Activated CD8-positive, alpha-beta T cell treated with anti-CD3 and anti-CD28 coated beads, Interleukin-2, amount 10 ng/mL, durations not matched to agents 7 days and 5 days (primary cell): ENCODE measurements around the gene AGBL1. TPM values are rescaled to one million over a fixed set of nuclear protein-coding genes. Genes with fewer than 3 reads are reported as not detected.
A peak's percentile ranks its signal among the peaks of the same experiment; 100 is the strongest.

Source experiments
- ATAC-seq: fragments of 150-1000 bp; cut with Tn5 transposase; one replicate; pipeline ENCODE4 v1.10.0; 2021; ENCODE audit warnings: moderate library complexity
- CTCF ChIA-PET: fragments of 350-600 bp; sonication (Branson Sonifier 250); formaldehyde crosslinking; loops from one replicate; lab custom pipeline; 2021; ENCODE audit warnings: antibody characterized with exemption; lab: Charles Lee
- POLR2A ChIA-PET: fragments of 350-600 bp; sonication (Branson Sonifier 250); formaldehyde crosslinking; loops from one replicate; lab custom pipeline; 2021; ENCODE audit warnings: antibody characterized with exemption; lab: Charles Lee
- DNase-seq: peaks from one replicate; pipeline ENCODE4 v3.0.0-alpha.2; 2020
- H3K27ac Mint-ChIP-seq: one replicate; pipeline ENCODE4 v1.8.0; 2021; ENCODE audit warnings: mild to moderate bottlenecking, mixed read lengths
- H3K27me3 Mint-ChIP-seq: one replicate; pipeline ENCODE4 v1.8.0; 2021; ENCODE audit warnings: low read depth, mixed read lengths
- H3K36me3 Mint-ChIP-seq: one replicate; pipeline ENCODE4 v1.8.0; 2021; ENCODE audit warnings: low read depth, mixed read lengths
- H3K4me1 Mint-ChIP-seq: one replicate; pipeline ENCODE4 v1.8.0; 2021; ENCODE audit warnings: low read depth, mixed read lengths
- H3K4me3 Mint-ChIP-seq: one replicate; pipeline ENCODE4 v1.8.0; 2021; ENCODE audit warnings: mild to moderate bottlenecking, mixed read lengths
- H3K9me3 Mint-ChIP-seq: one replicate; pipeline ENCODE4 v1.8.0; 2022; ENCODE audit warnings: mixed read lengths; ENCODE audit not compliant: insufficient read depth
- total RNA-seq, 2 experiments: library from RNA; stranded (reverse); gene quantifications; one replicate each; pipeline ENCODE4 v1.2.3, GENCODE V29; 2021

The AGBL1 gene
- total RNA-seq, 2 experiments from 2014 or later: not detected

DNA sequence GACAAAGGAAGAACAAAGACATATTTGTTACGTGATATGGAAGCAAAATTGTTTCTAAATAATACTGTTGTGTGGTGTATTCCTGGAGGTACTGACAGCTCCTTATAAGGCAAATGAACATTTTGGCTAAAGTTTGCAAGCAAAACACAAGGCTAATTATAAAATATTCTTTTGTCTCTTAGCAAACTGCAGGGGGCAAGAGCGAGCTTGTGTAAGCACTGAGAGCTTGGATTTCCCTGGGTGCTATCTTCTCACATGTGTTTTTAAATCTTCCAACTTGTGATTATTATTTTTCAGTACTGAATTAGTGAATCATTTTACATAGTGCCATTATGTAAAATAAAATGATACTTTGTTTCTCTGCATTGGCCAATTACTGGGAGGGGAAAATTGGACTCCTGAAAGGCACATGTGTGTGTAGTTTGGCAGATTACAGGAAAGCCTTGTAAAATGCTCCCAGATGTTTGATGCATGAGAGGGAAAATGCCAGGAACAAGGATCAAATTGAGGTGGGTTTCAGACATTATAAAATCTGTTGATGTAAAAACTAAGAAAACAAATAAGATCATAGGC, 611.5 kb downstream of the AGBL1 start:
- ChIA-PET CTCF (interaction anchor here (1.4 kb wide), 1 partner anchor 37 kb away, joined by 5 read pairs; no protein-coding TSS in a partner anchor), POLR2A (no interaction called here)
- Mint-ChIP-seq H3K27ac (no peak overlapping the region), H3K4me3 (no peak overlapping the region), H3K27me3 (no peaks in the 10 kb centered on the region), H3K4me1 (no peaks in the 10 kb centered on the region), H3K36me3 (no peaks in the 10 kb centered on the region), H3K9me3 (no peaks in the 10 kb centered on the region)
- ATAC-seq: no peak
- DNase-seq: no peak

- no peak for ATAC-seq
- POLR2A ChIA-PET: no interaction called here
- H3K9me3 Mint-ChIP-seq: no peaks in the 10 kb centered on the region
- no peak overlapping the region for H3K4me3 Mint-ChIP-seq
- DNase-seq: no peak
- H3K4me1 Mint-ChIP-seq: no peaks in the 10 kb centered on the region
- H3K36me3 Mint-ChIP-seq: no peaks in the 10 kb centered on the region
- CTCF ChIA-PET: no interaction called here
- no peaks in the 10 kb centered on the region for H3K27me3 Mint-ChIP-seq
- H3K27ac Mint-ChIP-seq: no peak overlapping the region
Measured at GRCh38 chr15:86700864-86701610, 621.4 kb downstream of the AGBL1 start.

DNA sequence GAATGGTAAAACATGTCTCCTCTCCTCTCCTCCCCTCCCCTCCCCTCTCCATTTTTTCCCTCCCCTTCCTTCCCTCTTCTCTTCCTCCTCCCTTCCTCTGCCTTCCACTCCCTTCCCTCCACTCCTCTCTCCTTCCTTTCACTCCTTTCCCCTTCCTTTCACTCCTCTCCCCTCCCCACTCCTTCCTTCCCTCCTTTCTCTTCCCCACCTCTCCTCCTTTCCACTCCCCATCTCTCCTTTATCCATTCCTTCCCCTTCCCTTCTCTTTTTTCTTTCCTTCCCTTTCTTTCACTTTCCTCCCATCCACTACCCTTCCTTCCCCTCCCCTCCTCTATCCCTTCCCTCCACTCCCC, 621.9 kb downstream of the AGBL1 start:
- ChIA-PET POLR2A (no interaction called here), CTCF (no interaction called here)
- no peak overlapping the region for H3K27ac Mint-ChIP-seq
- ATAC-seq: no peak
- H3K4me3 Mint-ChIP-seq: no peak overlapping the region
- H3K36me3 Mint-ChIP-seq: no peaks in the 10 kb centered on the region
- H3K4me1 Mint-ChIP-seq: no peaks in the 10 kb centered on the region
- no peaks in the 10 kb centered on the region for H3K27me3 Mint-ChIP-seq
- H3K9me3 Mint-ChIP-seq: no peaks in the 10 kb centered on the region
- DNase-seq: no peak

DNA sequence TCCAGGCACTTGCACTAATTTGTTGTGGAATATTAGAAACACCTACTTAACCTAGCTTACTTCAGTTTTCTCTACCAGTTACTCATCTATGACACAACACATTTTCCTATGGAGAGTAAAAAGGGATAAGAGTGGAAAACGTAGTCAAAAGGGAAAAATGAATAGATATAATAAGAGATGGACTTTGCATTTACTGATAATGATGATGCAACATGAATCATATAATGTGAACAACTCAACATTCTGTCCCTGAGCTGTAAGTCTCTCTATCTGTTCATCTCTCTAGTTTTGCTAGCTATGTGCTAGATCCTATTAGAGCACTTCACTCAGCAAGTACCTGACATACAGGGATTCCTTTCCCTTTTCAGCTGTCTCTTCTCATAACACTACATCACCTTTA, 627.1 kb downstream of the AGBL1 start:
- no peaks in the 10 kb centered on the region for H3K4me1 Mint-ChIP-seq
- ATAC-seq: no peak
- H3K4me3 Mint-ChIP-seq: no peak overlapping the region
- ChIA-PET POLR2A (no interaction called here), CTCF (no interaction called here)
- DNase-seq: no peak
- no peaks in the 10 kb centered on the region for H3K36me3 Mint-ChIP-seq
- H3K9me3 Mint-ChIP-seq: no peaks in the 10 kb centered on the region
- H3K27ac Mint-ChIP-seq: no peak overlapping the region
- no peaks in the 10 kb centered on the region for H3K27me3 Mint-ChIP-seq

DNA sequence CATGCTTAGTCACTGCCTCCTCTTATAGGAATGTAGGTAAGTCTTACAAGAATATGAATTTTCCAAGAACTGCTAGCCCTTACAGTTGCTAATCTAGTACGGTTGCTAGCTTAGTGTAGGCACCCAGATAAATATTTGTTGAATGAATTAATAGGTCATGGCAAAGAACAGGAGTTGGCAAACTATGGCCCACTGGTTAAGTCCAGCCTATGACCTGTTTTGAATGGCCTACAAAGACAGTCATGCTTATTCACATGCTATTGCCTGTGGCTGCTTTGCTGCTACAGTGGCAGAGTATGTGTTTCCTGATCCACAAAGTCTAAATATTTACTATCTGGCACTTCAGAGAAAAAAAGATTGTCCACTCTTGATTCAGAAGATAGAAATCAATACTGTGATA, 631.8 kb downstream of the AGBL1 start:
- POLR2A ChIA-PET: no interaction called here
- ATAC-seq (no peak), DNase-seq (no peak)
- Mint-ChIP-seq H3K36me3 (no peaks in the 10 kb centered on the region), H3K9me3 (no peaks in the 10 kb centered on the region), H3K27ac (no peak overlapping the region), H3K27me3 (no peaks in the 10 kb centered on the region), H3K4me1 (no peaks in the 10 kb centered on the region), H3K4me3 (no peak overlapping the region)
- CTCF ChIA-PET: no interaction called here

- Mint-ChIP-seq H3K4me1 (no peaks in the 10 kb centered on the region), H3K27me3 (no peaks in the 10 kb centered on the region), H3K4me3 (no peak overlapping the region), H3K27ac (no peak overlapping the region), H3K36me3 (no peaks in the 10 kb centered on the region), H3K9me3 (no peaks in the 10 kb centered on the region)
- CTCF ChIA-PET: no interaction called here
- POLR2A ChIA-PET: no interaction called here
- no peak for ATAC-seq
- DNase-seq: no peak
Measured at GRCh38 chr15:86714241-86714640, 634.6 kb downstream of the AGBL1 start.

GRCh38 chr15:86725628-86726027, 646.0 kb downstream of the AGBL1 start:
- H3K9me3 Mint-ChIP-seq: no peaks in the 10 kb centered on the region
- H3K27me3 Mint-ChIP-seq: no peaks in the 10 kb centered on the region
- no peak overlapping the region for H3K27ac Mint-ChIP-seq
- H3K36me3 Mint-ChIP-seq: no peaks in the 10 kb centered on the region
- no peaks in the 10 kb centered on the region for H3K4me1 Mint-ChIP-seq
- ChIA-PET CTCF (no interaction called here), POLR2A (no interaction called here)
- DNase-seq (no peak), ATAC-seq (no peak)
- H3K4me3 Mint-ChIP-seq: no peak overlapping the region

GRCh38 chr15:86735247-86736040, 655.8 kb downstream of the AGBL1 start:
- ChIA-PET POLR2A (no interaction called here), CTCF (no interaction called here)
- Mint-ChIP-seq H3K27ac (no peak overlapping the region), H3K4me1 (no peaks in the 10 kb centered on the region), H3K27me3 (no peaks in the 10 kb centered on the region), H3K4me3 (no peak overlapping the region), H3K36me3 (no peaks in the 10 kb centered on the region), H3K9me3 (peaks cover 4% of the 10 kb centered on the region)
- DNase-seq (no peak), ATAC-seq (no peak)

DNA sequence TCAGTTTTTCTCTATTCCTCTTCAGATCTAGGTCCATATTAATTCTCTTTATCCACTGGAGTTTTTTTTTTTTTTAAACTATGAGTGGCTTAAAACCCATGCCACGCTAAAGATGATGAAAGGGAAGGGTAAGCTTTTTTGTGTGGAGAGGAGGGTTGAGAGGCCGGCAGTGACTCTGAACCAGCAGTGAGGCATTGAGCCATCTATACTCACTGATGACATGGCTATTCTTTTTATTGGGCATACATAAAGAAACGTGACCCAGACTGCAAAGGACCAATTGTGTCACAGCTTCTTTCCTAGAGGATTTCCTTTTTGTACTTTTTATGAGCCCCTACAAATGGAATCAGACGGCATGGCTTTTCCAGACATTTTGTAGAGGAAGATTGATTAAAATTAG, 662.2 kb downstream of the AGBL1 start:
- Mint-ChIP-seq H3K9me3 (peaks cover 4% of the 10 kb centered on the region), H3K27me3 (no peaks in the 10 kb centered on the region), H3K4me3 (no peak overlapping the region), H3K4me1 (no peaks in the 10 kb centered on the region), H3K27ac (no peak overlapping the region), H3K36me3 (no peaks in the 10 kb centered on the region)
- POLR2A ChIA-PET: no interaction called here
- CTCF ChIA-PET: interaction anchor here (2.9 to 3.5 kb wide), 2 partner anchors 88 to 117 kb away, joined by 13 to 37 read pairs; no protein-coding TSS in a partner anchor
- ATAC-seq (no peak), DNase-seq (no peak)

DNA sequence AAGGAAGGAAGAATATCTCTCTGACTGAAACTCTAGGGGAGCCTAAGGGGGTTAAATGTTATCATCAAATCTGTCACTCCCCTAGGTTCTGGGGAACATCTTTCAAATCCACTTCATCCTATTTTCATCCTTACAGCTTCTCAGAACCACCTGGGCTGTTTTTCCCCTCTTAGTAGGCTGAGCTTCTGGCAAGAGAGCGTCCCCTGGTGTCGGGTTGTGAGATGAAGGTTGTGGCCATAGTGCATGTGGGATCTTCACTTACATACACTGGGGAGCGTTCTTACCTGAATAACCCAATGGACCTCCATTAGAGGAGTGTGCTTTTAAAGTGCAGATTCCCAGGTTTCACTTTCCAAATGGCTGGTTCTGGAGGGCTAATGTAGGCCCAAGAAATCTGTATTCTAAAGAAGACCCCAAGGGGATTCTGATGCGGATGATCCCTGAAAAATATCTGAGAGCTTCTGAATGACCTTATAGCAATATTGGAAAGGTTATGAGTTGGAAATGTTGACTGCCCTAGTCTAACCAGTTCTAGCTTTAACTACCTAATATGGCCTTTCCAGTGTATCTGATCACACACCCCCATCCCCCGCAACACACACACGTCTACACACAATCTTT, 663.7 kb downstream of the AGBL1 start:
- Mint-ChIP-seq H3K27me3 (no peaks in the 10 kb centered on the region), H3K9me3 (peaks cover 3% of the 10 kb centered on the region), H3K36me3 (no peaks in the 10 kb centered on the region), H3K27ac (no peak overlapping the region), H3K4me1 (no peaks in the 10 kb centered on the region), H3K4me3 (no peak overlapping the region)
- POLR2A ChIA-PET: no interaction called here
- ATAC-seq (peak; percentile 57), DNase-seq (peak; percentile 57)
- CTCF ChIA-PET: interaction anchor here (0.6 to 3.5 kb wide), 9 partner anchors 89 to 888 kb away, joined by 3 to 37 read pairs (median 4); no protein-coding TSS in a partner anchor

DNA sequence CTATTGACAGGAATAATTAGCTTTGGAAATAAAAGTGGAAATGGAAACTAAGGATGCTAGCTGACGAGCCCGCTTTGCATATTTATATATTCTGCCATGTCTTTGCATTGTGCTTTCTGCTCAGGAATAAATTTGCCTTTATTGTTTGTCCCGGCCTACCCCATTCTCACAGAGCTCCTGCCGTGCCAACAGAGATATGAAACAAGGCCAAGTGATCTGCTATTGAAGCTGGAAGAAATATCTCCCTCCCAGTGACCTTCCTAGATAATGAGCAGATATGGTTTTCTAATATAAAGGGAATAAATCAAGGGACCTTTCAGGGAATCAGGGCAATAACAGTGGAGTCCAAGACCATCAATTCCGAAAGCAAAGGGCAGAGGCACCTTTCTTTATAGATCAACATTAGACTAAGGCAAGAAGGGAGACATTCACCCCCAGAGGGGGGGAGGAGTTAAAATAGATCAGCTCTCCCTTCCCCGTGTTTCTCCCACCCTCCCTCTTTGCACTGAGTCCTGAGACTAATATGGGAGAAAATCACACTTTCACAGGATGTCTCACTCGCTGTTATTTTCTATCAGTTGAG, 664.6 kb downstream of the AGBL1 start:
- Mint-ChIP-seq H3K4me3 (no peak overlapping the region), H3K36me3 (no peaks in the 10 kb centered on the region), H3K9me3 (no peaks in the 10 kb centered on the region), H3K27ac (no peak overlapping the region), H3K4me1 (no peaks in the 10 kb centered on the region), H3K27me3 (no peaks in the 10 kb centered on the region)
- POLR2A ChIA-PET: no interaction called here
- DNase-seq: no peak
- ATAC-seq: no peak
- CTCF ChIA-PET: interaction anchor here (1.3 to 3.5 kb wide), 4 partner anchors 90 to 512 kb away, joined by 4 to 37 read pairs (median 10); no protein-coding TSS in a partner anchor
